ENCODE results near the gene DIRAS2. TPM values are rescaled to one million over a fixed set of nuclear protein-coding genes. Genes with fewer than 3 reads are reported as not detected.
"Not testable (repeated sequence)": the region's sequence is repeated elsewhere in the genome, so short reads cannot be mapped to it uniquely, and the experiment has no call there.

Gene DIRAS2
- total RNA-seq, 1 experiment from 2014 or later, result not detected

- Histone ChIP-seq H3K9me2 (replicated peaks; ENCODE audit: low read length) (no peaks in the 10 kb centered on the region), H3K79me2 (ENCODE audit: low read length) (no peaks in the 10 kb centered on the region), H3K4me2 (ENCODE audit: low read length) (no peak overlapping the region), H3F3A (ENCODE audit: low read length, unreplicated experiment) (no peaks in the 10 kb centered on the region), H3K9ac (ENCODE audit: low read length) (no peak overlapping the region), H3K4me1 (ENCODE audit: insufficient read depth, low read length) (no peaks in the 10 kb centered on the region), H2AFZ (ENCODE audit: low read length) (no peak overlapping the region), H3K4me3 (ENCODE audit: low read length) (no peak overlapping the region), H3K9me3 (ENCODE audit: low read length) (no peaks in the 10 kb centered on the region), H3K36me3 (ENCODE audit: low read depth, low read length) (no peaks in the 10 kb centered on the region), H3K27me3 (ENCODE audit: low read length) (peaks cover 15% of the 10 kb centered on the region; the same call in 1 of the 2 replicates), H3K27ac (ENCODE audit: low read length) (no peak overlapping the region), H4K20me1 (ENCODE audit: low read length) (no peaks in the 10 kb centered on the region)
- ATAC-seq (peak; percentile 31; the same call in 1 of the 2 replicates), DNase-seq (peak; percentile 66)
- POLR2A ChIA-PET (ENCODE audit: unreplicated experiment), result interaction anchor here (0.7 kb wide), 1 partner anchor 316 kb away, joined by 3 read pairs; no protein-coding TSS in a partner anchor
- CTCF ChIA-PET, result no interaction called here
- no TSS peak for BruUV-seq (replicated peaks)
- TF ChIP-seq CTCF (conservative IDR thresholded peaks at IDR 0.05; ENCODE audit: low read depth, low read length), result no peak
- no peak for TF ChIP-seq EZH2phosphoT487 (IDR thresholded peaks at IDR 0.05; ENCODE audit: borderline replicate concordance, low read length)
- TF ChIP-seq EZH2 (IDR thresholded peaks at IDR 0.05; ENCODE audit: low read length, unreplicated experiment), result no peak
- intact Hi-C loops (cut with micrococcal nuclease), result no loop called here
Observed at GRCh38 chr9:90659650-90660364, 17.2 kb upstream of the DIRAS2 start.

- CTCF ChIA-PET, result no interaction called here
- Histone ChIP-seq H3K27me3 (ENCODE audit: low read length) (peaks cover 15% of the 10 kb centered on the region; the same call in 1 of the 2 replicates), H3K9me3 (ENCODE audit: low read length) (no peaks in the 10 kb centered on the region), H3K4me3 (ENCODE audit: low read length) (no peak overlapping the region), H3F3A (ENCODE audit: low read length, unreplicated experiment) (no peaks in the 10 kb centered on the region), H3K4me2 (ENCODE audit: low read length) (no peak overlapping the region), H3K27ac (ENCODE audit: low read length) (no peak overlapping the region), H3K9ac (ENCODE audit: low read length) (no peak overlapping the region), H4K20me1 (ENCODE audit: low read length) (no peaks in the 10 kb centered on the region), H3K4me1 (ENCODE audit: insufficient read depth, low read length) (no peaks in the 10 kb centered on the region), H3K79me2 (ENCODE audit: low read length) (no peaks in the 10 kb centered on the region), H2AFZ (ENCODE audit: low read length) (no peak overlapping the region), H3K36me3 (ENCODE audit: low read depth, low read length) (no peaks in the 10 kb centered on the region), H3K9me2 (replicated peaks; ENCODE audit: low read length) (no peaks in the 10 kb centered on the region)
- no peak for DNase-seq
- no peak for TF ChIP-seq EZH2phosphoT487 (IDR thresholded peaks at IDR 0.05; ENCODE audit: borderline replicate concordance, low read length)
- no peak for TF ChIP-seq CTCF (conservative IDR thresholded peaks at IDR 0.05; ENCODE audit: low read depth, low read length)
- no peak for TF ChIP-seq EZH2 (IDR thresholded peaks at IDR 0.05; ENCODE audit: low read length, unreplicated experiment)
- POLR2A ChIA-PET (ENCODE audit: unreplicated experiment), result no interaction called here
- BruUV-seq (replicated peaks), result no TSS peak
- intact Hi-C loops (cut with micrococcal nuclease), result no loop called here
- no peak for ATAC-seq
Observed at GRCh38 chr9:90658783-90659182, 16.2 kb upstream of the DIRAS2 start.

GRCh38 chr9:90658181-90658580 is 15.6 kb upstream of the DIRAS2 start:
- BruUV-seq (replicated peaks), result no TSS peak
- no peak for DNase-seq
- H3K27ac ChIP-seq (ENCODE audit: low read length), result no peak overlapping the region
- intact Hi-C loops (cut with micrococcal nuclease), result no loop called here
- H3K9ac ChIP-seq (ENCODE audit: low read length), result no peak overlapping the region
- no peaks in the 10 kb centered on the region for H3K9me2 ChIP-seq (replicated peaks; ENCODE audit: low read length)
- ATAC-seq, result no peak
- H2AFZ ChIP-seq (ENCODE audit: low read length), result no peak overlapping the region
- peaks cover 15% of the 10 kb centered on the region; the same call in 1 of the 2 replicates for H3K27me3 ChIP-seq (ENCODE audit: low read length)
- no peak overlapping the region for H3K4me3 ChIP-seq (ENCODE audit: low read length)
- ChIA-PET CTCF (no interaction called here), POLR2A (ENCODE audit: unreplicated experiment) (no interaction called here)
- no peaks in the 10 kb centered on the region for H3K36me3 ChIP-seq (ENCODE audit: low read depth, low read length)
- H4K20me1 ChIP-seq (ENCODE audit: low read length), result no peaks in the 10 kb centered on the region
- H3K4me2 ChIP-seq (ENCODE audit: low read length), result no peak overlapping the region
- H3K9me3 ChIP-seq (ENCODE audit: low read length), result no peaks in the 10 kb centered on the region
- no peaks in the 10 kb centered on the region for H3K79me2 ChIP-seq (ENCODE audit: low read length)
- H3K4me1 ChIP-seq (ENCODE audit: insufficient read depth, low read length), result no peaks in the 10 kb centered on the region
- TF ChIP-seq EZH2 (IDR thresholded peaks at IDR 0.05; ENCODE audit: low read length, unreplicated experiment), result no peak
- TF ChIP-seq EZH2phosphoT487 (IDR thresholded peaks at IDR 0.05; ENCODE audit: borderline replicate concordance, low read length), result no peak
- no peak for TF ChIP-seq CTCF (conservative IDR thresholded peaks at IDR 0.05; ENCODE audit: low read depth, low read length)
- no peaks in the 10 kb centered on the region for H3F3A ChIP-seq (ENCODE audit: low read length, unreplicated experiment)

- intact Hi-C loops (cut with micrococcal nuclease); H3K79me2 ChIP-seq (ENCODE audit: low read length); BruUV-seq (replicated peaks): not testable (repeated sequence)
Observed at GRCh38 chr9:90656876-90657275, 14.3 kb upstream of the DIRAS2 start.

More at GRCh38 chr9:90656876-90657275, 14.3 kb upstream of the DIRAS2 start:
- H3K9ac ChIP-seq (ENCODE audit: low read length); H3F3A ChIP-seq (ENCODE audit: low read length, unreplicated experiment); POLR2A ChIA-PET (ENCODE audit: unreplicated experiment); H2AFZ ChIP-seq (ENCODE audit: low read length); H3K9me3 ChIP-seq (ENCODE audit: low read length); H3K4me3 ChIP-seq (ENCODE audit: low read length); H3K4me1 ChIP-seq (ENCODE audit: insufficient read depth, low read length); H3K4me2 ChIP-seq (ENCODE audit: low read length); H4K20me1 ChIP-seq (ENCODE audit: low read length); H3K27ac ChIP-seq (ENCODE audit: low read length); CTCF ChIA-PET; H3K9me2 ChIP-seq (replicated peaks; ENCODE audit: low read length); ATAC-seq; H3K36me3 ChIP-seq (ENCODE audit: low read depth, low read length); DNase-seq: not testable (repeated sequence)
- peaks cover 10% of the 10 kb centered on the region; the same call in 1 of the 2 replicates for H3K27me3 ChIP-seq (ENCODE audit: low read length)
